WTC11 (cell line): ENCODE measurements around the gene AFF3. TPM values are rescaled to one million over a fixed set of nuclear protein-coding genes. Genes with fewer than 3 reads are reported as not detected.

Experiments used
- ATAC-seq: fragments of 200-7000 bp; cut with Tn5 transposase; 2 replicates; pipeline ENCODE4 v1.10.0; 2021; ENCODE audit warnings: mild to moderate bottlenecking, moderate library complexity
- CTCF ChIA-PET: fragments of 300-600 bp; sonication (Branson Sonifier 250); formaldehyde crosslinking; loops from one replicate; lab custom pipeline; 2021; ENCODE audit warnings: antibody characterized with exemption; lab: Charles Lee
- POLR2A ChIA-PET: fragments of 350-600 bp; sonication (Branson Sonifier 250); formaldehyde crosslinking; loops from one replicate; lab custom pipeline; 2021; ENCODE audit warnings: antibody characterized with exemption; lab: Charles Lee
- DNase-seq: peaks from one replicate; pipeline ENCODE4 v3.0.0; 2021; ENCODE audit warnings: low spot score
- H3K27ac Mint-ChIP-seq: 2 replicates; pipeline ENCODE4 v1.8.0; 2021; ENCODE audit warnings: mixed read lengths
- H3K27me3 Mint-ChIP-seq: 2 replicates; pipeline ENCODE4 v1.8.0; 2021; ENCODE audit warnings: low read depth, mild to moderate bottlenecking, moderate library complexity, mixed read lengths
- H3K36me3 Mint-ChIP-seq: 2 replicates; pipeline ENCODE4 v1.8.0; 2021; ENCODE audit warnings: mixed read lengths
- H3K4me1 Mint-ChIP-seq: 2 replicates; pipeline ENCODE4 v1.8.0; 2022; ENCODE audit warnings: mixed read lengths
- H3K4me3 Mint-ChIP-seq: 2 replicates; pipeline ENCODE4 v1.8.0; 2021; ENCODE audit warnings: mild to moderate bottlenecking, moderate library complexity, mixed read lengths
- H3K9me3 Mint-ChIP-seq: 2 replicates; pipeline ENCODE4 v1.8.0; 2021; ENCODE audit warnings: mixed read lengths
- AFF4 ChIP-seq: sonication (generic); formaldehyde crosslinking; IDR thresholded peaks from 2 replicates; pipeline ENCODE4 v1.8.1; 2023; ENCODE audit warnings: mild to moderate bottlenecking, missing genetic modification reagents, borderline replicate concordance
- AR ChIP-seq: fragments of 250-450 bp; sonication (Bioruptor Pico); IDR thresholded peaks from 2 replicates; pipeline ENCODE4 v1.9.0; 2021; ENCODE audit warnings: mild to moderate bottlenecking
- ATF6 ChIP-seq: sonication (generic); formaldehyde crosslinking; IDR thresholded peaks from 2 replicates; pipeline ENCODE4 v1.8.1; 2023; ENCODE audit warnings: mild to moderate bottlenecking, missing genetic modification reagents
- E2F1 ChIP-seq: sonication (generic); formaldehyde crosslinking; IDR thresholded peaks from 2 replicates; pipeline ENCODE4 v1.8.0; 2022; ENCODE audit warnings: mild to moderate bottlenecking, missing genetic modification reagents
- ESRRA ChIP-seq: sonication (generic); formaldehyde crosslinking; IDR thresholded peaks from 2 replicates; pipeline ENCODE4 v1.8.1; 2022; ENCODE audit warnings: mild to moderate bottlenecking, missing genetic modification reagents, borderline replicate concordance
- ETV6 ChIP-seq: sonication (generic); formaldehyde crosslinking; IDR thresholded peaks from 2 replicates; pipeline ENCODE4 v1.8.1; 2022; ENCODE audit warnings: mild to moderate bottlenecking, missing genetic modification reagents
- FOXJ3 ChIP-seq: sonication (generic); formaldehyde crosslinking; IDR thresholded peaks from 2 replicates; pipeline ENCODE4 v1.9.0; 2021; ENCODE audit warnings: missing genetic modification reagents, mild to moderate bottlenecking, borderline replicate concordance
- FOXP1 ChIP-seq: sonication (generic); formaldehyde crosslinking; IDR thresholded peaks from 2 replicates; pipeline ENCODE4 v1.8.0; 2022; ENCODE audit warnings: missing genetic modification reagents, mild to moderate bottlenecking, moderate library complexity, borderline replicate concordance
- GABPB1 ChIP-seq: sonication (generic); formaldehyde crosslinking; IDR thresholded peaks from 2 replicates; pipeline ENCODE4 v1.8.1; 2023; ENCODE audit warnings: mild to moderate bottlenecking, missing genetic modification reagents
- MXD4 ChIP-seq: fragments of 250-450 bp; sonication (Bioruptor Pico); IDR thresholded peaks from 2 replicates; pipeline ENCODE4 v1.8.0; 2021; ENCODE audit warnings: mild to moderate bottlenecking, moderate library complexity, borderline replicate concordance
- PRRX2 ChIP-seq: fragments of 250-450 bp; sonication (Bioruptor Pico); IDR thresholded peaks from 2 replicates; pipeline ENCODE4 v1.8.0; 2021; ENCODE audit warnings: mild to moderate bottlenecking
- RELA ChIP-seq: sonication (generic); formaldehyde crosslinking; IDR thresholded peaks from 2 replicates; pipeline ENCODE4 v1.8.1; 2022; ENCODE audit warnings: missing genetic modification reagents, mild to moderate bottlenecking, borderline replicate concordance
- SP1 ChIP-seq: sonication (generic); formaldehyde crosslinking; conservative IDR thresholded peaks from 2 replicates; pipeline ENCODE4 v1.8.1; 2022; ENCODE audit warnings: missing genetic modification reagents
- ZNF317 ChIP-seq: sonication (generic); formaldehyde crosslinking; IDR thresholded peaks from 2 replicates; pipeline ENCODE4 v1.8.1; 2023; ENCODE audit warnings: low read depth, mild to moderate bottlenecking, moderate library complexity, missing genetic modification reagents, borderline replicate concordance
- ZNF532 ChIP-seq: fragments of 250-450 bp; sonication (Bioruptor Pico); IDR thresholded peaks from 2 replicates; pipeline ENCODE4 v1.9.0; 2021; ENCODE audit warnings: mild to moderate bottlenecking, borderline replicate concordance
- ZNF671 ChIP-seq: fragments of 250-450 bp; sonication (Bioruptor Pico); IDR thresholded peaks from 2 replicates; pipeline ENCODE4 v1.8.0; 2021; ENCODE audit warnings: mild to moderate bottlenecking
- total RNA-seq: library from RNA; stranded (reverse); gene quantifications from 3 replicates; pipeline ENCODE4 v1.2.3, GENCODE V29; 2021

Gene AFF3
- total RNA-seq, 1 experiment from 2014 or later: 1.2 TPM

GRCh38 chr2:99797475-99797874 lies 344.9 kb downstream of the AFF3 start:
- H3K36me3 Mint-ChIP-seq: peaks cover 16% of the 10 kb centered on the region
- no peak for DNase-seq
- peaks cover 37% of the 10 kb centered on the region for H3K9me3 Mint-ChIP-seq
- H3K27me3 Mint-ChIP-seq: no peaks in the 10 kb centered on the region; the same call in 1 of the 2 replicates
- no peak for ATAC-seq
- CTCF ChIA-PET: no interaction called here
- no peak overlapping the region for H3K27ac Mint-ChIP-seq
- H3K4me1 Mint-ChIP-seq: peaks cover 11% of the 10 kb centered on the region
- TF ChIP-seq ETV6 (CRISPR knock-in tag) (no peak), ZNF671 (no peak), GABPB1 (no peak), SP1 (no peak), ZNF317 (CRISPR knock-in tag) (peak; percentile 92)
- TF ChIP-seq, all 79 proteins: peak for 1
- POLR2A ChIA-PET: no interaction called here
- no peak overlapping the region for H3K4me3 Mint-ChIP-seq

- CTCF ChIA-PET: no interaction called here
- DNase-seq (no peak), ATAC-seq (no peak)
- no peak overlapping the region for H3K27ac Mint-ChIP-seq
- no peak overlapping the region for H3K4me3 Mint-ChIP-seq
- POLR2A ChIA-PET: no interaction called here
- H3K36me3 Mint-ChIP-seq: peaks cover 16% of the 10 kb centered on the region
- peaks cover 11% of the 10 kb centered on the region for H3K4me1 Mint-ChIP-seq
- peaks cover 37% of the 10 kb centered on the region for H3K9me3 Mint-ChIP-seq
- TF ChIP-seq SP1: no peak
- H3K27me3 Mint-ChIP-seq: no peaks in the 10 kb centered on the region; the same call in 1 of the 2 replicates
These were observed 348.0 kb downstream of the AFF3 start for GRCh38 chr2:99794414-99794813.

- CTCF ChIA-PET: no interaction called here
- peaks cover 16% of the 10 kb centered on the region for H3K36me3 Mint-ChIP-seq
- POLR2A ChIA-PET: no interaction called here
- no peak overlapping the region for H3K4me3 Mint-ChIP-seq
- peaks cover 36% of the 10 kb centered on the region for H3K9me3 Mint-ChIP-seq
- H3K27me3 Mint-ChIP-seq: no peaks in the 10 kb centered on the region; the same call in 1 of the 2 replicates
- H3K4me1 Mint-ChIP-seq: peaks cover 11% of the 10 kb centered on the region
- 0 out of 2 replicates have a peak overlapping the region, but pooled peaks have one; percentile 28 for H3K27ac Mint-ChIP-seq
- TF ChIP-seq FOXP1 (CRISPR knock-in tag) (no peak), AR (CRISPR knock-in tag) (no peak), ATF6 (CRISPR knock-in tag) (no peak), ESRRA (no peak), MXD4 (CRISPR knock-in tag) (no peak), ZNF317 (CRISPR knock-in tag) (no peak), ETV6 (CRISPR knock-in tag) (no peak), RELA (no peak), PRRX2 (CRISPR knock-in tag) (no peak), FOXJ3 (CRISPR knock-in tag) (no peak), E2F1 (CRISPR knock-in tag) (no peak), ZNF532 (CRISPR knock-in tag) (no peak), AFF4 (CRISPR knock-in tag) (no peak)
- TF ChIP-seq, all 79 proteins: peak for 0
- DNase-seq (no peak), ATAC-seq (no peak)
These were observed 349.4 kb downstream of the AFF3 start for GRCh38 chr2:99793022-99793421.
